KBM-7 (cell line): ENCODE data around the gene DOCK2.
"Not testable (repeated sequence)": the region's sequence is repeated elsewhere in the genome, so short reads cannot be mapped to it uniquely, and the experiment has no call there.

Source experiments
- DNase-seq: peaks from one replicate; pipeline ENCODE4 v3.0.0-alpha.2; 2015
- in situ Hi-C: fragments of 300-500 bp; cut with MboI; formaldehyde crosslinking; loops from 2 replicates; pipeline ENCODE4 v1.14.3; 2020; ENCODE audit warnings: low sequenced_read_pairs, low pct_unique_long_range_greater_than_20kb, mixed read lengths

Gene DOCK2

DNA sequence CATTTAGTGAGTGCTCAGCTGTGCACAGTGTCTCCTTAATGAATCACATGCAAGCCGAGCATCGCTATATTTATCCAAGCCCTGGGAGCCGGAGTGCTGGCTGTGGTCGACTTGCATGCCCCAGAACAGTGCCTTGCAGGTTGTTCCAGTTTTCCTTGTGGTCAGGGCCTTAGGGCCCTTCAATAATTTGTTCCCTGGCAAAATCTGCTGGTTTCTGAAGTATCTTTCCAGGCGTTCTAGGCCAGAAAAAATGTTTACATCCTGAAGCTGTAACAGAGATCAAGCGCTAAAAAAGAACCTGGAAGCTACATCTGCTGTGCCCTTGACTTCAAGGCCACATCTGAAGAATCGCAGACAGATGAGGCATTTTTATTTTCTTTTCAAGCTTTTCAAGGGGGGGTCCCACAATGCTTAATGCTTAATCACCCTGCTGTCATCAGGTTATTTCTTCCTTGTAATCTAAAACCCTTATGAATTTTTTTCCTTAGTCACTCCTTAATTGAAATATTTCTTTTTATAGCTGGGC is 105.8 kb downstream of the DOCK2 start:
- in situ Hi-C loops: no loop called here

DNA sequence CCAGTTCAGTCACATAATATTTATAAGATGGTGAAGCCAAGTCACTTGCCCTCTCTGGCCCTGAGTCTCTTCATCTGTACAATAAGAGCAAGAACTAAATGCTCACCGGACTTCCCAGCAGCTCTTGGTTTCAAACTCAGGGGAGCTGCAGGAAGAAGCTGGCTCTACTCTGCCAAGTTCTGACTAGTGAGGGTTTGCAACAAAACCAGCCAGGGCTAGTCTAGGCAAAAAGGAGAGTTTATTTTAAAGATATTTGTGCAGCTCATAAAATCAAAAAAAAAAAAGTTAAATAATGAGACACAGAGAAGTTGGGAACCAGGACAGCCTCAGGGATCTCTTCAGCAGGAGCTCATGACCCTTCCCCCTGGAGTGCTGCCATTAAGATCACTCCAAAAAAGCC is 107.3 kb downstream of the DOCK2 start:
- no peak for DNase-seq
- in situ Hi-C loops: no loop called here

More for the DNA sequence above, 105.8 kb downstream of the DOCK2 start:
- no peak for DNase-seq

DNA sequence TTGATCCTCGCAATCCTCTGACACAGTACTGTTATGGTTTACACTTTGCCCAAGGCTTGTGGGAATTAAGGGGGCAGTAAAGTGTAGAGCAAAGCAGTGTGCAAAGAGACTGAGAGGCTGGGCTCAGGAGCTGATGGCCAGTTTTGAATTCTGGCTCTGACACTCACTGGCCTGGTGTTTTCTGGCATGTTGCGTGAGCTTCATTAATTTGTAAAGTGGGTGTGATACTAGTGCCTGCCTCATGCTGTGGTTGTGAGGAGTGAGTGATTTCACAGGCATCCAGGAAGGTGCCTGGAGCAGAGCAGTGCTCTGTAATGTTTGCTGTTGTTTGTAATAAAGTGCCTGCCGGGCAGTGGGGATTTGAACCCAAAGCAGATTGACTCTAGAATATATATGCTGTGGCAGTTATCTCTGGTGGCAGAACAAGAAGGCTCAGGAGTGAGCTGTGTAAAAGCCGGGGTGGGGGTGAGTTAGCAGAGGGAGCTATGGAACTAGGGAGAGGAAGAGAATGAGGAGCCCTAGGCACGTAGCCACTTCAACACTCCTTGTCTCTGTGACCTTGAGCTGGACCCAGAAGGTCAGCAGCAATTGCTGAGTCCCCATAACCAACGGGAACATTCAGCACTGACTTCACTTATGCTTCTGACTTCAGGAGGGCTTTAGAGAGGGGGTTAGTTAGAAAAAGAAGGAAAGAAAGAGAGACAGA is 108.5 kb downstream of the DOCK2 start:
- no peak for DNase-seq
- in situ Hi-C loops: no loop called here

DNA sequence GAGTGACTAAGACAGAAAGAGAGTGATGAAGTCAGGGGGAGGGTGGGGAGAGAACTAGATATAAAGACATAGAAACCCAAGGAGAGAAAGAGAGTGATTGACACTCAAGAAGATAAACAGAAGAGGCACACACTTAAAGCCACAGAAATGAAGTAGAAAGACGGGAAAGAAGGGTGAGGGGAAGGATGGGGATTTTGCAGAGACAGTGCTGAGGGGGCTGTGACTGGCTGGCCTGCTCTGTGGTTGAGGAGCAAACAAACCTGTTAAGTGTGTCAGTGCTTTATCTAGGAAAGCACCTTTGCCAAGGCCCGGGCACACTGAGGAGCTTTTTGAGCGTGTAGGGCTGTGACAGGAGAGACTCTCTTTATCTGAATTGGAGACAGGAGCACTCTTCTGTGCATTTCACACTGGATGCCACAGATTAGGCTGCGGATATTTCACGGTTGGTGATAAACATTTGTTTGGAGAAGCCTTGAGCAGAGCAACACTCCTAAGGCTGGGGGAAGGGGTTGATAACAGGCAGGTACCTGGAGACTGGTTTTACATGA is 109.1 kb downstream of the DOCK2 start:
- no peak for DNase-seq
- in situ Hi-C loops: no loop called here

DNA sequence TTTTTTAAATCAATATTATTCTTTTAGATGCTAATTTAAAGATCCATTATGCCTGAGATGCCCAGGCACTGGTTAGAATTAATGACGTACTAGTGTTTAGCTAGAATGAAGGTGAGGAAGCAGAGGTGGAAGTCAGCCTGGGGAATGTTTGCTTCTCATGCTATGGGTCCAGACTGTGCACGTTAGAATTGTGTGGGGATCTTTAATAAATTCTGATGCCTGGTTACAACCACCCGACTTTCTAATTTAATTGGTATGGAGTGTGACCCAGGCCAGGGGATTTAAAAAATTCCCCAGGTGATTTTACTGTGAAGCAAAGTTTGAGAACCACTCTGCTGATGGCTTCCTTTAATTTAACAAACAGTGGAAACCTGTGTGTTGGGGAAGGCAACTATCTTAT is 111.1 kb downstream of the DOCK2 start:
- in situ Hi-C loops: no loop called here
- no peak for DNase-seq

DNA sequence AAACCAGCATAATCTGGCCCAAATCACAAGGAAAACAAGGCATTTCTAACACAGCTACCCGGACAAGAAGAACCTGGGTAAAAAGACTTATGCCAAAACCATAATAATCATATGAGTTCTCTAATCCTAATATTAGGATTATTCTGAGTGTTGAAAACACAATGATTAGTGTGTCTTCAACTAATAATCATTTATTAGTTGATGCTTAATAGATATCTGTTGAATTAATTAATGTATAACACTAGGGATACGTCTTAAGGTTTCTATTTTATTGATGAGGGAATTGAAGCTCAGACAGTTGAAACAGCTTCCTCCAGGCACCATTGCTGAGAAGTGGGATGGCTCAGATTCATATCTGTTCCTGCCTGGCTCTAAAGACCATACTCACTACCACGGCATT is 112.2 kb downstream of the DOCK2 start:
- in situ Hi-C loops: no loop called here

DNA sequence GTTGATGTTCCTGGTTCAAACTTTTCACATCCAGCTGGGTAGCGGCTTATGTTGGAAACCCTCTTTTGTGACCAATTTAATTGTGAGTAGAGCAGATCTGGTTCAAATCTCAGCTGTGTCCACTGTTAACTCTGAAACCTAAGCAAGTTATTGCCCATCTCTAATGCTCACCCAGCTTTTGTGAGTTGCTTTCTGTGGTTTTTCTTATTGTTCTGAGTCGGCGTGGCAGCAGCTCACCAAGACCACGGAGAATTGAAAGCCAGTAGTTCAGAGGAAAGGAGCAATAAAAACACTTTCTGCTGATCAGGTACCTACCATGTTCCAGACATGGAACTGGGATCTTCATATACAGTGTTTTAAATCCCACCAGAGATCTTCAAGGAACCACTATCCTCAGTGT is 114.4 kb downstream of the DOCK2 start:
- no peak for DNase-seq
- in situ Hi-C loops: no loop called here

More for the DNA sequence above, 112.2 kb downstream of the DOCK2 start:
- no peak for DNase-seq

DNA sequence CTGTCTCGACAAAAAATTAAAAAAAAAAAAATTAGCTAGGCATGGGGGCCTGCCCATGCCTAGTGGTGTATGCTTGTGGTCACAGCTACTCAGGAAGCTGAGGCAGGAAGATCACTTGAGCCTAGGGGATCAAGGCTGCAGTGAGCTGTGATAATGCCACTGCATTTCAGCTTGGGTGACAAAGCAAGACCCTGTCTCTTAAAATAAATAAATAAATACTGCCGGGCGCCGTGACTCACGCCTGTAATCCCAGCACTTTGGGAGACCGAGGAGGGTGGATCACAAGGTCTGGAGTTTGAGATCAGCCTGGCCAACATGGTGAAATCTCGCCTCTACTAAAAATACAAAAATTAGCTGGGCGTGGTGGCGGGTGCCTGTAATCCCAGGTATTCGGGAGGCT is 115.5 kb downstream of the DOCK2 start:
- in situ Hi-C loops, DNase-seq: not testable (repeated sequence)

DNA sequence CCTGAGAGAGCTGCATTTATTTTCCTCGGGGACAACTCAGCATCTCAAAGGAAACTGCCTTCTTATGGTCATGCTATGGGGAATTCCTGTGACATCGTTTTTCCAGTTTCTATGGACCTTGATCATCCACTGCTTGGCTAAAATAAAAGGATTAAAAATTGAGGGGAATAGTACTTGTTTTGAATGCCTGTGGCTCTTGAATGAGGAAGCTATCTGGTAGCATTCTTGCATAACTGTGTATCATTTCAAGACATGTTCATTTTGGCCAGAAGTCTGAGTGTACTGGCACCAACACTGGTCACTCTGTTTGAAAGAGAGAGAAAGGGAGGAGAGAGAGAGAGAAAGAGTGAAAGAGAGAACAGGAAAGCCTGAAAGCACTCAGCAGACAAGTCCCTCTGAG is 116.7 kb downstream of the DOCK2 start:
- DNase-seq: no peak
- in situ Hi-C loops: no loop called here

DNA sequence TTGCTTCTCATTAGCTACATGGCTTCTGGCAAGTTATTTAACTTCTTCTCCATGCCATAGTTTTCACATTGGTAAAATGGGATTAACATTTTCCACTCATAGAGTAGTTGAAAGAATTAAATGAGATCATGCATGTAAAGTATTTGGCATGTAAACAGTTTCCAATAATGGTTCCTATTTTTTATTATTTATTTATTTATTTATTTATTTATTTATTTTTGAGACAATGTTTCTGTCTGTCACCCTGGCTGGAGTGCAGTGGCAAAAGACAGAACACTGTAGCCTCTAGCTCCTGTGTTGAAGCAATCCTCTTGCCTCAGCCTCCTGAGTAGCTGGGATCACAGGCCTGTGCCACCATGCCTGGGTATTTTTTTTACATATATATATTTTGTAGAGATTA is 117.7 kb downstream of the DOCK2 start:
- no peak for DNase-seq
- in situ Hi-C loops: no loop called here

DNA sequence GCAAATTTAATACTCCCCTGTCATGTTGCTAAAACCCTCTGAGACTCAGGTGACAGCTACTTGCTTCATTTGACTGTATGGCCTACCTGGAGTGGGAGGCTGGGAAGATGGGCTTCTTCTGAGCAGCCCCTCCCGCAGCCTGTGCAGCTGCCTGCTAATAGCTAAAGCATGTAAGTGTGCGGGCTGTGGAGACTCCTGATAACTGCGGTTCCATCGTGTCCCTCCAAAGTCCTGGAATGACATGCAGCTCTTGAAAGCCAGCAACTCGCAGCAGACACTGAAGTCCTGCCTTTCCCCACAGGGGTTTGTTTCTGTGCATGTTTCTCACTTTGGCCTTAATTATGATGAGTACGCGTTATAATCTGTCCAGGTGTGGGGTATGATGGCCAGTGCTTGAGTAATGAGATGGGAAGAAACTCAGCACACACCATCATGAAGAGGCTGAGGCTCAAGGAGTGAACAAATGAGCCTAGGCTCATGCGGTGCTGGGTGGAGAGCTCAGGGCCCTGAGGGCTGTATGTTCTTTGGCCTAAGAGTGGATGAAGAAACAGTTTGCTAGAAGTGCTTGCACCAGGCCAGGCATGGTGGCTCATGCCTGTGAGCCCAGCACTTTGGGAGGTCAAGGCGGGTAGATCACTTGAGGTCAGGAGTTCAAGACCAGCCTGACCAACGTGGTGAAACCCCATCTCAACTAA is 119.1 kb downstream of the DOCK2 start:
- in situ Hi-C loops: no loop called here
- no peak for DNase-seq

DNA sequence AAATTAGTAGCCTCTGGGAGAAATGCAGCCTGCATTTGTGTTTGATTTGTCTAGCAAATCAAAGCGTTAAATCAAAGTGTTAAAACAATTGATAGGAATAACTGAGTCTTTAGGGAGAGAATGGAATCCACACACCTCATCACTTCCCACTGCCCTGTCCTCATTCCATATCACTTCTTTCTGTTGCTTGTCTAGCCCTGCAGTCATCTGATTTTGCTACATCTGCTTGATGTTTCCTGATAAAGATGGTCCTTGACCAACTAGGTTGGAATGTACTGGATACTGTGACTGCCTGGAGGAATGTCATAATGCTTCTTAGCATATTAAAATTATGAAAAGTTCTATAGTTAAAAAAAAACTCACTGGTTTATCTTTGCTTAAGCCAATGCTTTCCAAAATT is 119.9 kb downstream of the DOCK2 start:
- in situ Hi-C loops: no loop called here
- DNase-seq: no peak

DNA sequence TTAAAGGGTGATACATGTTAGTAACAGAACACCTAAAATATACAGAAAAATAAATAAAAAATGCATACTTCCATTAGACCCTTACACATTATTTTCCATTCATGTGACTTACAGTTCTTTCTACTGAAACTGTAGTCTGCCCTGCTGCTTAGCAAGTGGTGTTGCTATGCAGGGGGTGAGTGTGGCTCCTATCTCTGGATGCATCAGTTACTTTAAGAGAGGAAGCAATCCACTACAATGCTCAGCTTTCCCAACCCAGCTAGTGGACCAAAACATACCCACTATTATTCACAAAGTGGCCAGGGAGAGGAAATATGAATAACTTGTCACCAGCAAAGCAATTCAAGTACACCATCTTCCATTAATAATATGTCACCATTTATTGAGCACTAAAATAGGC is 121.8 kb downstream of the DOCK2 start:
- DNase-seq: no peak
- in situ Hi-C loops: no loop called here

DNA sequence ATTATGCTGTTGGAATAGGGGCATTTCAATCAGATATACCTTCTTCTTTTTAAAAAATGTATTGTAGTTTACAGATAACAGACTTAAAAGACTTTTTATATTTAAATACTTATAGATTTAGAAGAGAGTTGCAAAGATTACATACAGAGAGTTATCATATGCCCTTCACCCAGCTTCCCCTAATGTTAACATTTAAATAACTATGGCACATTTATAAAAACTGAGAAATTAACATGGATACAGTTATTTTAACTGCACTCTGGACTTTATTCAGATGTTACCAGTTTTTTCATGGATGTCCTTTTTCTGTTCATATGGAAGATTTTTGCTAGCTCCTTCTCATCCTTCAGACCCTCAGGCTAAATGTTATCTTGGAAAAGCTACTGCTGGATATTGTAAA is 123.2 kb downstream of the DOCK2 start:
- in situ Hi-C loops: no loop called here
- no peak for DNase-seq

DNA sequence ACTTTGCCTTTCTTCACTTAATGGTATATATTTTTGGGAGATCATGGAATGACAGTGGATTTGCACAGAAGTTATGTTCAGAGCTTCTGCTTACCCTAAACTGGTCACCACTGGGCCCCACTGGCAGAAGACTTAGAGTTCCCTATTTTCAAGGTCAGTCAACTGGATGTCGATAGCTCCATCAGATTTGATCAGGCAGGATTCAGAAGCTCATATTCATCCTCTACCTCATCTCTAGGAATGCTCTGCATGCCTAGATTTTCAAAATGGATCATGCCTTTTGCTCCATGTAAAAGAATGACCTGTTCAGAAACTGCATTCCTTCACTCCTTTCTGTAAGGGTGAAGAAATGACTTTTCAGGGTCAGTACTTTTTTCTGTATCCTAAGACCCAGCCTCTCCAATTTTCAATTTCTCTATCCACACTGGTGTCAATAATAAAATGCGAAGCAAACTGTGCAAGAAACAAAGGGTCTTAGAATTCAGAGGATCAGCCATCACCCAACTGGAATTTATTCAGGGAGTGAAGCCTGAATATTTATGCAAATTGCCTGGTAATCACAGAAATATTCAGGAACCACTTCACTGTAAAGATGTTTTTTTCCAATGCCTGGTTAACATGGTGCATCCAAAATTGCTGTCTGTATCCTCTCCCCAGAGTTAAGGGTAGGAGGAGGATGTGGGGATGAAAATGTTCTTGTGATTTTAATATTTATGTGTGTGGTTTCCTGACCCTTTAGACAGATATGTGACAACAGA is 125.4 kb downstream of the DOCK2 start:
- in situ Hi-C loops: no loop called here
- no peak for DNase-seq

DNA sequence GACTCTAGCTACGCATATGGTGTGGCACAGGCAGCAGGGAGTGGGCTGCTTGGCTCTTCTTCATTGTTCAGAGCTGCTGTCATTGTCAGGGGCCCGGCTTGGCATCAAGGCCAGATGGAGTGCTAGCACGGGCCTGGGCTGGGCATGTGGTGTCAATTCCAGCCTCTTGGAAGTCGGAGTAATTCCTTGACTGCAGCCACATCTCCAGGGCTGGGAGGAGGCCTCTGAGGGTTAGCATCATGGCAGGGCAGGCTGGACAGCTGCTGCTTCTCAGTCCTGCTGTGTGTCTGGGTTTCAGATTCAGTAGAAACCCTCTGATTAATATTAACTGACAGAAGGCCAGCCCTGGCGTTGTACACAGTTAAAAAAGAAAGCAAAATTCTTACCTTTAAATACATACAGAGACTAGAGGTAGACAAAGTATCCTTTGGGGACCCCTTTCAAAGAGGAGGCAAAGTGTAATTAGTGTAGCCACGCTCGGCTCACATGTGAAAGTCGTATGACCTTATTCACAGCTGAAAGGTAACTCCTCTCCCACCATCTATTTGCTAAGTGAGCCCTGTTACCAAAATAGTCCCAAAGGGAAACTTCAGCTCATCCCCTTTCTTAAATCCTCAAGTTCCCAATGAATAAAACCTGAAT is 126.4 kb downstream of the DOCK2 start:
- no peak for DNase-seq
- in situ Hi-C loops: no loop called here

DNA sequence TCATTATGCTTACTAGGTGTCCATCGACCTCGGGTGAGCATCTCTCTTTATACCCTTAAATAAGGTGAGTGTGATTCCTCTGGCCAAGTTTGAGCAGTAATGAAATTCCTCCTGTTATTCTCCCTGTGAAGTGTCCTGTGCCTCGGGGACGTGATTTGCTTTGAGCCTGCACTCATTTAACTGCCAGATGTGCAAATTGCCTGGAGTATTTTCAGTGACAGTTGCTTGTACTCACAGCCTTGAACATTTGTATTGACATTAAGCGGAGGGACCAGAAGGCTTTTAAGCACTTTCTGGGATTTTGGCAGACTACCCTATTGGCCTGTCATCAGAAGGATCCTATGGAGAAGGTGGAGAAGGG is 126.9 kb downstream of the DOCK2 start:
- DNase-seq: no peak
- in situ Hi-C loops: no loop called here

DNA sequence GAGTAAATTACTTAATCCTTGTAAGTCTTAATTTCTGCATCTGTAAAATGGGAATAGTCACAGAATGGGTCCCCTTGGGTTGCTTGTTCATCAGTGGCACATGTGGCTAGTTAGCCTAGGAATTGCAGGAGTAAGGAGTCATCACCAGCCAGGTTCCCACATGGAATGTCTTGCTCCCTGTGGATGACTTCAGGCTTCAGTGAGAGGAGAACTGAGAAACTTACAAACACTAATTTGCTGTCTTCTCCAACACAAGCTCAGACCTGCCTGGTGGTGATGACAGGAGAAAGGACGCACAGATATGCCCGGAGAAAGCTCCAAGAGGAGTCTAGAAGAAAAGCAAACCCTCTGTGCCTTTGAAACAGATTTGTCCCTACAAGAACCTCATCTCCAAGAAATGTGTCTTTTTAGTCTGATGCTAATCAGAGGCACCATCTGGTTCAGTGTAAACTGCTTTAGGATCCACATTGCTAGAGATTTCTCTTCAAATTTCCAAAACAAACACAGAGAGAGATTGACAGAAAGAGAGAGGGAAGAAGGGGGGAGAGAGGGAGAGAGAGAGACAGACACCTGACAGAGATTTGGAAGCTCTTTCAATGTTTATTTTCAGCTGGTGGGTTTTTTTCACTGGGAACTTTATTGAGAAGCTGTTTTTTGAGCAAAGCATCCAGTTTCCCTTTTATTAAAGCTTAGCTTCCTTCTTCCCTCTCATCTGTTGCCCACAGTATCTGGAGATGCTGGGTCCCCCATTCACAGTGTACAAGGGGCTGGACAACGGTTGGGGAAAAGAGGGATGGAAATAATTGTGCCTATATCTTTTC is 128.3 kb downstream of the DOCK2 start:
- no peak for DNase-seq
- in situ Hi-C loops: no loop called here

DNA sequence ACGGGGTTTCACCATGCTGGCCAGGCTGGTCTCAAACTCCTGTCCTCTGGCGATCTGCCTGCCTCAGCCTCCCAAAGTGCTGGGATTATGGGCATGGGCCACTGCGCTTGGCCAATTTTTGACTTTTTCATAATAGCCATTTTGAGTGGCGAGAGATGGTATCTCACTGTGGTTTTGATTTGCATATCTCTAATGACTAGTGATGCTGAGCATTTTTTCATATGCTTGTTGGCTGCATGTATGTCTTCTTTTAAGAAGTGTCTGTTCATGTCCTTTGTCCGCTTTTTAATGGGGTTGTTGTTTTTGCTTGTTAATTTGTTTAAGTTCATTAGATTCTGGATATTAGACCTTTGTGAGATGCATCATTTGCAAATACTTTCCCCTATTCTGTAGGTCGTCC is 129.9 kb downstream of the DOCK2 start:
- in situ Hi-C loops, DNase-seq: not testable (repeated sequence)
